ENCODE data around the gene DMAC2.
A peak's percentile ranks its signal among the peaks of the same experiment; 100 is the strongest.
"Not testable (repeated sequence)": the region's sequence is repeated elsewhere in the genome, so short reads cannot be mapped to it uniquely, and the experiment has no call there.

The DMAC2 gene

GRCh38 chr19:41439441-41440222, at the start of gene DMAC2:
DMAC2 (minus strand) TSS chr19:41439912; CDS start chr19:41439899, 13 bp downstream.
- peak; percentile 84 for DNase-seq

GRCh38 chr19:41486953-41487352, 47.2 kb upstream of the DMAC2 start:
- not testable (repeated sequence) for DNase-seq

- no peak for DNase-seq
Observed at GRCh38 chr19:41484822-41485221, 45.1 kb upstream of the DMAC2 start.

GRCh38 chr19:41480336-41480735, 40.6 kb upstream of the DMAC2 start:
- no peak for DNase-seq

GRCh38 chr19:41479757-41480191, 40.1 kb upstream of the DMAC2 start:
- no peak for DNase-seq

- DNase-seq: no peak
Observed at GRCh38 chr19:41478875-41479756, 39.4 kb upstream of the DMAC2 start.

- no peak for DNase-seq
Observed at GRCh38 chr19:41478171-41478570, 38.5 kb upstream of the DMAC2 start.

GRCh38 chr19:41476583-41476982, 36.9 kb upstream of the DMAC2 start:
- no peak for DNase-seq

GRCh38 chr19:41463257-41464256, 23.8 kb upstream of the DMAC2 start:
- not testable (repeated sequence) for DNase-seq

- DNase-seq: no peak
Observed at GRCh38 chr19:41462497-41462896, 22.8 kb upstream of the DMAC2 start.

- DNase-seq: no peak
Observed at GRCh38 chr19:41457241-41457640, 17.5 kb upstream of the DMAC2 start.

GRCh38 chr19:41456342-41456918, 16.7 kb upstream of the DMAC2 start:
- no peak for DNase-seq

- no peak for DNase-seq
Observed at GRCh38 chr19:41455936-41456335, 16.2 kb upstream of the DMAC2 start.

- DNase-seq: no peak
Observed at GRCh38 chr19:41452584-41453275, 13.0 kb upstream of the DMAC2 start.

- DNase-seq: no peak
Observed at GRCh38 chr19:41449865-41450178, 10.1 kb upstream of the DMAC2 start.

GRCh38 chr19:41449079-41449864, 9.6 kb upstream of the DMAC2 start:
- DNase-seq: peak; percentile 7

- DNase-seq: no peak
Observed at GRCh38 chr19:41447732-41448332, 8.1 kb upstream of the DMAC2 start.

GRCh38 chr19:41445575-41445974, 5.9 kb upstream of the DMAC2 start:
- DNase-seq: no peak

- DNase-seq: no peak
Observed at GRCh38 chr19:41443813-41444455, 4.2 kb upstream of the DMAC2 start.

Measured in GOT3 (cell line).